ENCODE measurements around the gene IGF2R.
"Not testable (repeated sequence)": the region's sequence is repeated elsewhere in the genome, so short reads cannot be mapped to it uniquely, and the experiment has no call there.

DNA sequence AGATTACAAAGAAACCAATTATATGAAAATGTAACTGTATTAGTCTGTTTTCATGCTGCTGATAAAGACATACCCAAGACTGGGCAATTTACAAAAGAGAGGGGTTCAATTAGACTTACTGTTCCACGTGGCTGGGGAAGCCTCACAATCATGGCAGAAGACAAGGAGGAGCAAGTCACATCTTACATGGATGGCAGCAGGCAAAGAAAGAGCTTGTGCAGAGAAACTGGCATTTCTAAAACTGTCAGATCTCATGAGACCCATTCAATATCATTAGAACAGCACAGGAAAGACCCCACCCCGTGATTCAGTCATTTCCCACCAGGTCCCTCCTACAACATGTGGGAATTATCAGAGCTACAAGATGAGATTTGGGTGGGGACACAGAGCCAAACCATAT is 44.7 kb upstream of the IGF2R start:
- TF ChIP-seq CTCF, POLR2A (IDR thresholded peaks at IDR 0.05): not testable (repeated sequence)

All from breast epithelium (tissue), 3 donors.